Astrocyte (in vitro differentiated cells and primary cell): ENCODE results near the gene FAM234B. TPM values are rescaled to one million over a fixed set of nuclear protein-coding genes. Genes with fewer than 3 reads are reported as not detected.

ENCODE experiments used
- DNase-seq: peaks from one replicate; pipeline ENCODE4 v3.0.0-alpha.2; 2010; ENCODE audit warnings: low read depth
- FAIRE-seq: peaks from 2 replicates; lab custom pipeline; 2011; peaks lifted over from hg19 to GRCh38; lab: Jason Lieb, UNC
- H2AFZ ChIP-seq: 2 replicates; pipeline ENCODE4 v1.6.0; 2012; ENCODE audit warnings: low read depth, low read length, inconsistent platforms
- H3K27ac ChIP-seq: 2 replicates; pipeline ENCODE4 v1.5.1; 2011; ENCODE audit warnings: low read depth, low read length, inconsistent platforms
- H3K27me3 ChIP-seq: 2 replicates; pipeline ENCODE4 v1.6.0; 2011; ENCODE audit warnings: low read length, inconsistent platforms; ENCODE audit not compliant: insufficient read depth
- H3K36me3 ChIP-seq: 2 replicates; pipeline ENCODE4 v1.5.1; 2011; ENCODE audit warnings: low read length, inconsistent platforms; ENCODE audit not compliant: insufficient read depth
- H3K4me1 ChIP-seq: 2 replicates; pipeline ENCODE4 v1.5.1; 2011; ENCODE audit warnings: low read length, inconsistent platforms; ENCODE audit not compliant: insufficient read depth
- H3K4me2 ChIP-seq: 2 replicates; pipeline ENCODE4 v1.6.0; 2012; ENCODE audit warnings: low read length, inconsistent platforms
- H3K4me3 ChIP-seq: 2 replicates; pipeline ENCODE4 v1.5.1; 2011; ENCODE audit warnings: low read depth, mild to moderate bottlenecking, low read length, inconsistent platforms; ENCODE audit not compliant: insufficient read depth
- H3K79me2 ChIP-seq: 2 replicates; pipeline ENCODE4 v1.6.0; 2012; ENCODE audit warnings: mild to moderate bottlenecking, low read length, inconsistent platforms; ENCODE audit not compliant: insufficient read depth
- H3K9ac ChIP-seq: 2 replicates; pipeline ENCODE4 v1.6.0; 2012; ENCODE audit warnings: mild to moderate bottlenecking, low read length, inconsistent platforms
- H3K9me3 ChIP-seq: 2 replicates; pipeline ENCODE4 v1.5.1; 2012; ENCODE audit warnings: low read depth, mild to moderate bottlenecking, low read length, inconsistent platforms; ENCODE audit not compliant: insufficient read depth
- H4K20me1 ChIP-seq: 2 replicates; pipeline ENCODE4 v1.6.0; 2012; ENCODE audit warnings: low read length, inconsistent platforms; ENCODE audit not compliant: insufficient read depth
- H3K27ac Mint-ChIP-seq: one replicate; pipeline ENCODE4 v1.8.0; 2021; ENCODE audit warnings: mild to moderate bottlenecking, mixed read lengths; ENCODE audit not compliant: unreplicated experiment
- H3K27me3 Mint-ChIP-seq: one replicate; pipeline ENCODE4 v1.8.0; 2021; ENCODE audit warnings: low read depth, mixed read lengths; ENCODE audit not compliant: unreplicated experiment
- H3K36me3 Mint-ChIP-seq: one replicate; pipeline ENCODE4 v1.8.0; 2021; ENCODE audit warnings: low read depth, mixed read lengths; ENCODE audit not compliant: unreplicated experiment
- H3K4me1 Mint-ChIP-seq: one replicate; pipeline ENCODE4 v1.8.0; 2021; ENCODE audit warnings: low read depth, mixed read lengths; ENCODE audit not compliant: unreplicated experiment
- H3K4me3 Mint-ChIP-seq: one replicate; pipeline ENCODE4 v1.8.0; 2021; ENCODE audit warnings: mild to moderate bottlenecking, moderate library complexity, mixed read lengths; ENCODE audit not compliant: unreplicated experiment
- H3K9me3 Mint-ChIP-seq: one replicate; pipeline ENCODE4 v1.8.0; 2021; ENCODE audit warnings: mild to moderate bottlenecking, mixed read lengths; ENCODE audit not compliant: unreplicated experiment
- EZH2 ChIP-seq: IDR thresholded peaks from 2 replicates; pipeline ENCODE4 v1.6.1; 2012; ENCODE audit warnings: mild to moderate bottlenecking, low read length, inconsistent platforms; ENCODE audit not compliant: insufficient read depth
- total RNA-seq: library from RNA; stranded (reverse); gene quantifications from 2 replicates; pipeline ENCODE4 v1.2.1, GENCODE V29; 2021
- TF ChIP-seq, protein P1 (sequence below): IDR thresholded peaks from 2 replicates; pipeline ENCODE4 v1.5.1; 2011; ENCODE audit warnings: low read depth, mild to moderate bottlenecking, inconsistent platforms, low read length, moderate library complexity; ENCODE audit not compliant: insufficient read depth

FAM234B gene
- total RNA-seq, 1 donor from 2014 or later: 6.2 TPM

DNA sequence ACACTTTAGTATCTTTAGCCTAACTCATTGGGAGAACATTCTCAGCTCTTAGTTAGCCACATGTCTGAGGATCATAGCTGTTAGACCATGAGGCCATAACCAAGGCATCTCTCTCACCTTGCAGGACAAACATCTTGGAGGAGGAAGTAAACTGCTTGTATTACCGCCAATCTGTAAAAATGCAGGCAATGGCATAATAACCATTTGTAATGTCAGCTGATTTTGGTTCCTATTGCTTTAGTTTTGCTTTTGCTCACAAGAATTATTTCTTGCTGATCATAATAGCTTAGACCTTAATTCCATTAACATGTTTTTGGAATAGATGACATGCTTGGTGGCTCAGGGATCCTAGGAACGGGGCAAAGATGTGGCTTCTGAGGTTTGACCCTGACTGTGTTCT, 75.6 kb downstream of the FAM234B start:
- H4K20me1 ChIP-seq: no peaks in the 10 kb centered on the region
- FAIRE-seq (no peak), DNase-seq (no peak)
- H3K27ac Mint-ChIP-seq: no peak overlapping the region
- no peak overlapping the region for H3K4me3 Mint-ChIP-seq
- peaks cover 5% of the 10 kb centered on the region for H3K9me3 Mint-ChIP-seq
- no peaks in the 10 kb centered on the region for H3K9me3 ChIP-seq
- no peak for TF ChIP-seq EZH2
- TF ChIP-seq, protein P1, sequence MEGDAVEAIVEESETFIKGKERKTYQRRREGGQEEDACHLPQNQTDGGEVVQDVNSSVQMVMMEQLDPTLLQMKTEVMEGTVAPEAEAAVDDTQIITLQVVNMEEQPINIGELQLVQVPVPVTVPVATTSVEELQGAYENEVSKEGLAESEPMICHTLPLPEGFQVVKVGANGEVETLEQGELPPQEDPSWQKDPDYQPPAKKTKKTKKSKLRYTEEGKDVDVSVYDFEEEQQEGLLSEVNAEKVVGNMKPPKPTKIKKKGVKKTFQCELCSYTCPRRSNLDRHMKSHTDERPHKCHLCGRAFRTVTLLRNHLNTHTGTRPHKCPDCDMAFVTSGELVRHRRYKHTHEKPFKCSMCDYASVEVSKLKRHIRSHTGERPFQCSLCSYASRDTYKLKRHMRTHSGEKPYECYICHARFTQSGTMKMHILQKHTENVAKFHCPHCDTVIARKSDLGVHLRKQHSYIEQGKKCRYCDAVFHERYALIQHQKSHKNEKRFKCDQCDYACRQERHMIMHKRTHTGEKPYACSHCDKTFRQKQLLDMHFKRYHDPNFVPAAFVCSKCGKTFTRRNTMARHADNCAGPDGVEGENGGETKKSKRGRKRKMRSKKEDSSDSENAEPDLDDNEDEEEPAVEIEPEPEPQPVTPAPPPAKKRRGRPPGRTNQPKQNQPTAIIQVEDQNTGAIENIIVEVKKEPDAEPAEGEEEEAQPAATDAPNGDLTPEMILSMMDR: no peak
- no peaks in the 10 kb centered on the region for H3K36me3 ChIP-seq
- H3K4me1 ChIP-seq: peaks cover 9% of the 10 kb centered on the region
- no peaks in the 10 kb centered on the region for H3K36me3 Mint-ChIP-seq
- H3K27ac ChIP-seq: no peak overlapping the region
- H3K79me2 ChIP-seq: no peaks in the 10 kb centered on the region
- H3K4me2 ChIP-seq: no peak overlapping the region
- H2AFZ ChIP-seq: no peak overlapping the region
- H3K4me1 Mint-ChIP-seq: peaks cover 19% of the 10 kb centered on the region
- H3K27me3 Mint-ChIP-seq: peaks cover 4% of the 10 kb centered on the region
- no peak overlapping the region for H3K4me3 ChIP-seq
- H3K9ac ChIP-seq: no peak overlapping the region
- H3K27me3 ChIP-seq: no peaks in the 10 kb centered on the region

DNA sequence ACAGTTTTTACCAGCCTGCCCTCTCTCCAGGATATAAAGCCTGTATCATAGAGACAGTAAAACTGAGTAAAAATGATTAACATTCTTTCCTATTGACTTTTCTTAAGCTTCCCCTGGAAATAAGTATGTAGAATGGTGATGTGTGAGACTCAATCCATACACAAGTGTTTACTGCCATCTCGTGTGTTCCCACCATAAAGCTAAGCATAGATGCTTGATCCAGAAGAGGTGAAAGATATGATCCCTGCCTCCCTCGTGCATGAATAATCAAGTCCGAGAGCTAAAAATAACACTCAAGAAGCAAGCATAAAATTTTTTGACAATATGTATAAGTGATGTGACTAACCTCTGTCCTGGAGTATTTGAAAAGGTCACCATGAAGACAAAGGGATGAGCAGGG, 76.2 kb downstream of the FAM234B start:
- H3K36me3 ChIP-seq: no peaks in the 10 kb centered on the region
- peaks cover 23% of the 10 kb centered on the region for H3K4me1 Mint-ChIP-seq
- no peaks in the 10 kb centered on the region for H3K79me2 ChIP-seq
- H2AFZ ChIP-seq: no peak overlapping the region
- H3K27ac ChIP-seq: no peak overlapping the region
- peaks cover 5% of the 10 kb centered on the region for H3K9me3 Mint-ChIP-seq
- no peak overlapping the region for H3K4me3 Mint-ChIP-seq
- no peak overlapping the region for H3K27ac Mint-ChIP-seq
- no peaks in the 10 kb centered on the region for H3K9me3 ChIP-seq
- no peak overlapping the region for H3K9ac ChIP-seq
- no peak overlapping the region for H3K4me2 ChIP-seq
- peaks cover 14% of the 10 kb centered on the region for H3K4me1 ChIP-seq
- no peak overlapping the region for H3K4me3 ChIP-seq
- no peaks in the 10 kb centered on the region for H3K27me3 ChIP-seq
- FAIRE-seq: no peak
- H3K27me3 Mint-ChIP-seq: peaks cover 4% of the 10 kb centered on the region
- no peak for DNase-seq
- H4K20me1 ChIP-seq: no peaks in the 10 kb centered on the region
- TF ChIP-seq EZH2: no peak
- TF ChIP-seq, protein P1: no peak
- H3K36me3 Mint-ChIP-seq: no peaks in the 10 kb centered on the region

- no peaks in the 10 kb centered on the region for H3K27me3 Mint-ChIP-seq
- Histone ChIP-seq H3K36me3 (no peaks in the 10 kb centered on the region), H3K4me3 (no peak overlapping the region), H3K4me1 (peaks cover 15% of the 10 kb centered on the region), H3K9me3 (no peaks in the 10 kb centered on the region), H3K79me2 (no peaks in the 10 kb centered on the region), H3K27me3 (no peaks in the 10 kb centered on the region), H2AFZ (no peak overlapping the region), H3K9ac (no peak overlapping the region), H3K4me2 (no peak overlapping the region), H3K27ac (no peak overlapping the region), H4K20me1 (no peaks in the 10 kb centered on the region)
- H3K9me3 Mint-ChIP-seq: peaks cover 5% of the 10 kb centered on the region
- no peak for DNase-seq
- no peak for FAIRE-seq
- peaks cover 18% of the 10 kb centered on the region for H3K4me1 Mint-ChIP-seq
- H3K4me3 Mint-ChIP-seq: no peak overlapping the region
- TF ChIP-seq, protein P1: no peak
- TF ChIP-seq EZH2: no peak
- H3K27ac Mint-ChIP-seq: no peak overlapping the region
- H3K36me3 Mint-ChIP-seq: no peaks in the 10 kb centered on the region
Observed at GRCh38 chr12:13121568-13121967, 77.4 kb downstream of the FAM234B start.
